GM20431 (cell line): ENCODE measurements around the gene CILP2.

Experiments
- in situ Hi-C: fragments of 300-500 bp; cut with MseI, MboI; formaldehyde crosslinking; loops from one replicate; pipeline ENCODE4 v1.15.0; 2020; ENCODE audit warnings: low sequenced_read_pairs; ENCODE audit not compliant: unreplicated experiment

CILP2 gene

GRCh38 chr19:19581391-19581790, 43.3 kb downstream of the CILP2 start:
- in situ Hi-C loops: no loop called here

DNA sequence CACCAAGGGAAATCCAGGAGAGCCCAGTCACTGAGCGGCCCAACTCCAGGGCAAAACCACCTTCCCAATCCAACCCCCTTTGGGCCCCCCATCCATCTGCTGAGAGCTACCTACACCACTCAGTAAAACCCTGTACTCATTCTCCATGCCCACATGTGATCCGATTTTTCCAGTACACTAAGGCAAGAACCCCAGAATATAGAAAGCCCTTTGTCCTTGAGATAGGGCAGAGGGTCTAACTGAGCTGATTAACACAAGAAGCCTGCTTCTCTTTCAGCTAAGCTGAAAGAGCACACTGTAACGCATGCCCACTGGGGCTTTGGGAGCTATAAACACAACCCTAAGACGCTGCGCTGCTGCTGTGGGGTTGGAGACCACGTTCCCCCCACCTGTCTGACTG, 44.4 kb downstream of the CILP2 start:
- in situ Hi-C loops: no loop called here

- in situ Hi-C loops: no loop called here
Measured at GRCh38 chr19:19584356-19584755, 46.3 kb downstream of the CILP2 start.

GRCh38 chr19:19587771-19588170, 49.7 kb downstream of the CILP2 start:
- in situ Hi-C loops: no loop called here

DNA sequence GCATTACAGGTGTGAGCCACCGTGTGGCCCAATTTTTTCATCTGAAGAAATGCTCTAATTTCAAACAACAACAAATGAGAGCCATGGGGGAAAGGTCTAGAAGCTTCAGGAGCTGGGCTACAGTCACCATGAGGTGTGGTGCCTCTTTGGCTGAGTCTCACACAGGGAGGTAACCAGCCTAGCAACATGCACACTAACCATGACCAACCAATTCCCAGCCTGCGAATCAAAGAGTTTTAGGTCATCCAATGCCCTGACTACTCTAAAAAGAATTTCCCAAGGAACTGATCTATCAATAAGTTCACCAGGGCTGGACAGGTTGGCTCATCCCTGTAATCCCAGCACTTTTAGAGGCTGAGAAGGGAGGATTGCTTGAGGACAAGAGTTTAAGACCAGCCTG, 50.5 kb downstream of the CILP2 start:
- in situ Hi-C loops: no loop called here

DNA sequence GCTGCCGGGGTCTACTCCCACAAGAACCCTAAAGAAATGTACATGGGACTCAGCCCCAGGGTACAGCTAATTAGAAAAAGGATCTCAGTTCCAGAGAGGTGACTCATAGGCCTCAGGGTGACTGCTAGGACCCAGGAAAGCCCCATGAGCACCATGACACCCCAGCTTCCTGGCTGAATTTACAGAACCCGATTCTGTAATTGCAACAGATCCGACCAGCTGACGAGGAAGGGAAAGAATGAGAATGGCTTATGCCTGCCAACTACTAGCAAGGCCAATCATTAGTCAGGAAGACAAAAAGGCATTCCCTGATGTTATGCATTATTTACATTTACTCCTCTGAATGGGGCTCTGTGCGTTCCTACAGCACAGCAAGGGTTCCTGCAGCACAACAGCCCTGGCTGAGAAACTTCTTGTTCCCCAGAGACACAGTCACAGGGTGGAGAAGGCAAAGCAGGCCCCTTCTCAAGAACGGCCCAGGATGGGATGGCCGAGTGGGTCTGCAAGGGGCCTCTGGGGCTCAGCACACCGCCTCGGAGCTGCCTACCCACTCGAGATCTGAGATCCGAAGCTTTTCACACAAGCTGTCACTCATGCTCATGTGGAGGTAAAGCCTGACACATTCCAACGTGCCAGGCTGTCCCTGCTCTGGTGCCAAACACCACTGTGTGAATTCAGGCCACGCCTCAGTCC, 53.2 kb downstream of the CILP2 start:
- in situ Hi-C loops: no loop called here

GRCh38 chr19:19592690-19593089, 54.6 kb downstream of the CILP2 start:
- in situ Hi-C loops: no loop called here

DNA sequence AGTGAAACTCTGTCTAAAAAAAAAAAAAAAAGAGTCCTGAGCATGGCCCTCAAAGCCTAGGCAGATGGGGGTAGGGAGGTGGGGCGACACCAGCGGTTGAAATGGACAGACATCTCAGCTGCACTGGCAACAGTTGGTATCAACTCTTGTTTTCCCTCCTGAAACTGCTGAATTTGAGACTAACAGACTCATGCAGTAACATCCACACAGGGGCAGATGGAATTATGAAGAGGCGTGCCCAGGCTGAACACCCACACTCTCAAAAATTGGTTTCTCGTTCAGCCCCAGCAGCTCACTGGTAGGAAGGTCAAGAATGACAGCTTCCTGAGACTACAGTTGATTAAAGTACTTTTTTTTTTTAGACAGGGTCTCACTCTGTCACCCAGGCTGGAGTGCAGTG, 56.3 kb downstream of the CILP2 start:
- in situ Hi-C loops: no loop called here

GRCh38 chr19:19595171-19595701, 57.2 kb downstream of the CILP2 start:
- in situ Hi-C loops: no loop called here
